Immature natural killer cell (primary cell): ENCODE measurements around the gene TOPAZ1. TPM values are rescaled to one million over a fixed set of nuclear protein-coding genes. Genes with fewer than 3 reads are reported as not detected.

Experiments
- DNase-seq, 3 donors: peaks; one replicate each; pipeline ENCODE4 v3.0.0; 2022; ENCODE audit warnings: mixed read lengths in 1 of 3
- H3K27ac Mint-ChIP-seq, 6 donors: one replicate each; pipeline ENCODE4 v1.8.0; 2020; ENCODE audit warnings: mixed read lengths in 6 of 6, mild to moderate bottlenecking in 5 of 6, inconsistent platforms in 4 of 6, moderate library complexity in 3 of 6
- H3K27me3 Mint-ChIP-seq, 3 donors: one replicate each; pipeline ENCODE4 v1.8.0; 2020 to 2021; ENCODE audit warnings: low read depth in 3 of 3, mild to moderate bottlenecking in 3 of 3, mixed read lengths in 3 of 3, moderate library complexity in 3 of 3, inconsistent platforms in 1 of 3
- H3K36me3 Mint-ChIP-seq, 3 donors: one replicate each; pipeline ENCODE4 v1.8.0; 2020; ENCODE audit warnings: mixed read lengths in 3 of 3, inconsistent platforms in 2 of 3, mild to moderate bottlenecking in 2 of 3
- H3K4me1 Mint-ChIP-seq, 2 donors: one replicate each; pipeline ENCODE4 v1.8.0; 2020; ENCODE audit warnings: inconsistent platforms in 2 of 2, mild to moderate bottlenecking in 2 of 2, mixed read lengths in 2 of 2, moderate library complexity in 1 of 2
- H3K4me3 Mint-ChIP-seq, 5 donors: one replicate each; pipeline ENCODE4 v1.8.0; 2020; ENCODE audit warnings: mild to moderate bottlenecking in 5 of 5, mixed read lengths in 5 of 5, inconsistent platforms in 3 of 5, moderate library complexity in 3 of 5
- H3K9me3 Mint-ChIP-seq, 6 donors: one replicate each; pipeline ENCODE4 v1.8.0; 2020; ENCODE audit warnings: mild to moderate bottlenecking in 6 of 6, mixed read lengths in 6 of 6, inconsistent platforms in 4 of 6, moderate library complexity in 3 of 6
- polyA plus RNA-seq, 3 donors: library from polyadenylated mRNA; unstranded; fragments of 300-500 nt; fragmentation: Illumina TruSeq; gene quantifications; one replicate each; pipeline ENCODE4 v1.2.3, GENCODE V29; 2021

Gene TOPAZ1
- polyA plus RNA-seq, 3 donors from 2014 or later = not detected

DNA sequence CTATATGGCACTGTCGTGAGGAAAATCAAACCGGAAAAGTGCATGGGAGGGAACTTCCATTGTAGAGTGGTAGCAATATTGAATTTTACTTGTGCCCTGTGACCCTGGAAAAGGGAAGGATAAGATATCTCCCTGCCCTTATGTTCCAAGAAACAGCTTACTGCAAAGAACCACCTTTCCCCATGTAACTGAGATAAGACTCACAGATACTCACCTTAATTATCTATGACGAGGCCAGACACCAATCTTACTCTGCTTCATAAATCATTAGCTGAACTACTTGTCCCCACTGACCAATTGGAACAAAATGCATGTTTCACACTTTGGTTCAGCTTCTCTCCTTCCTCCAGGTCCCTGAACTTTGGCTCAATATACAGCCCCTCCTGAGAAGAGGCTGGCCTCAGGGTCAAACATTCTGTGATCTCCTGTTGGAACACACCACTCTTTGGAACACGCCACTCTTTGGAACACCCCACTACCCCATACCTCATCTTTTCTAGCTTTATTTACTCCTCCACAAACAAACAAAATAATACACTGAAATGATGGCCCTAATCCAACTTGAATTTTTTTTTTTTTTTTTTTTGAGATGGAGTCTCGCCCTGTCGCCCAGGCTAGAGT is 6.9 kb upstream of the TOPAZ1 start:
- Mint-ChIP-seq H3K36me3 (no peaks in the 10 kb centered on the region), H3K9me3 (no peaks in the 10 kb centered on the region), H3K27me3 (peaks cover 0 to 5% (median 4%) of the 10 kb centered on the region in 3 donors), H3K4me1 (peaks cover 9 to 15% of the 10 kb centered on the region in 2 donors), H3K4me3 (no peak overlapping the region), H3K27ac (no peak overlapping the region)
- DNase-seq = no peak

DNA sequence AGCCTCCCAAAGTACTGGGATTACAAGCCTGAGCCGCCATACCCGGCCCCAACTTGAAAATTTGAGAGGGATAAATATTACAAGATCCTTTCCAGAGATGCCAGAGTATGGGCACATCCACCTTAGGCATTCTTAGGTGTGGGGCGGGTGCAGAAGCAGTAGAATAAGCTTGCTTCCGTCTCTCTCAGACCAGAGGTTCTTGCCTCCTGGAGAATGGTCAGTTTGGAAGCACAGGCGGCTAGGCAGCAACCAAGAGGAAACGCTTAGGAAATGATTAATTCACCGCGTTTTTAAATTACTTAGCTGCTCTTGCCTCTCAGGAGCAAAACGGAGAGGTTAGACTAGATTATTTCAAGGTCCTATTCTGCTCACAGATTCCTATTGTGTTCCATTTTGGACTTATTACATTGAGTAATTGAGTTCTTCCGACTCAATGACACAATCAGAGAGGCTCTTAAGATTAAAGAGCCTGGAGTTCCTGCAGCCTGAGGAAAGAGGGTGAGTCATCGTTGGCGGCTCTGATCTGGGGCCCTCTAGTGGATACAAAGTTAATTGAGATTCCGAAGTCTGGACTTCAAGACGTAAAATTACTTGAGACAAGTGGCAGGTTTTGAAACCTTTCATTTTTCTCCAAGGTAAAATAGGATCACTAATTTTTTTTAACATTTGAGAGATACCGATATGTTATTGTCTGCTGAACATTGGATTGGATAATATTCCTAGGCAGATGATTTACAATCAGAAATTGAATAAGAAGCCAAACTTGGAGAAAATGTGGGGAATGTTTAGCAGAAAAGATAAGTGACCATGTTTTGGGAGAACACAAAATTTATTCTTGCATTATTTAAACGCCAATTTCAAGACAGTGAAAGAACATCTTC is 5.8 kb upstream of the TOPAZ1 start:
- Mint-ChIP-seq H3K27me3 (peaks cover 0 to 5% (median 4%) of the 10 kb centered on the region in 3 donors), H3K9me3 (no peaks in the 10 kb centered on the region), H3K36me3 (no peaks in the 10 kb centered on the region), H3K27ac (no peak overlapping the region), H3K4me3 (peak overlapping the region in 3 of 5 donors; percentile 49 to 67 (median 61)), H3K4me1 (peaks cover 9 to 15% of the 10 kb centered on the region in 2 donors)
- peak; percentile 29 to 35 (median 29) for DNase-seq

DNA sequence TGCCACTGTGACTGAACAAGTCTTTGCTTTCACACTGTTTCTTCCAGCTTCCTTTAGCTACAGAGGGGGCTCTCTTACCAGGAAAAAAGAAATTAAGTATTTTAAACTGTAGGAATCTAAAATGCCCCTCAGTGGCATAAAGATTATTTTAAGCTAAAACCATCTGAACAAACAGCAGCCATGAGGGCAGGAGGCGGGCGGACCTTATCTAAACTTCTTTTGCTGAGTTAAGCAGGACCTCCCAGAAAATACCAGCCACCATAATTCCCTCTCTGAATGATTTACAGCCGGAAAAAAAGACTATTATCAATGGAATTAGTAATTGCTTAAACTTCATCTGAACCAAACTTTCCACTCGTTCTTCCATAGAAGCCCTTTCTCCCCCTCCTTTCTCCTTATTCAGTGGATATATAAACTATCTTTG is 5.2 kb upstream of the TOPAZ1 start:
- H3K36me3 Mint-ChIP-seq = no peaks in the 10 kb centered on the region
- no peak for DNase-seq
- H3K27me3 Mint-ChIP-seq = peaks cover 3 to 6% (median 3%) of the 10 kb centered on the region in 3 donors
- peaks cover 9 to 15% of the 10 kb centered on the region in 2 donors for H3K4me1 Mint-ChIP-seq
- no peak overlapping the region for H3K27ac Mint-ChIP-seq
- no peaks in the 10 kb centered on the region for H3K9me3 Mint-ChIP-seq
- no peak overlapping the region for H3K4me3 Mint-ChIP-seq

DNA sequence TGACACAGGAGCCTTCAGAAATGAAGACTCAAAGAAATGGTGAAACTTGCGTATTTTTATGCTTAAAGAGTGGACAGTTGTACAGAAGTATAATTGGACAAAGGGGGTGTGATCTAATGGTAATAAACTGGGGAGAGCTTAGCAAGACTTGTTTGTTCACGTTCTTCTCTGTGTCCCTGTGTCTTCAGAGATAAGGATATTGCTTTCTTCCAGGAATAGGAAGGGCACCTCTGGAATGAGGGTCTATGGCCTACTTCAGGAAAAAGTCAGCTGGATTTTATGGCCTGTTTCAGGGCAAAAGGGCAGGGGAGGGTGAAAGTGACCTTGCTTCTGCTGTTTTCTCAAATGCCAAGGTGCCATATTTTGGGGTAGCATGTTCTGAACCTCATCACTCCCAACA is 4.5 kb upstream of the TOPAZ1 start:
- Mint-ChIP-seq H3K27me3 (peaks cover 3 to 6% (median 3%) of the 10 kb centered on the region in 3 donors), H3K4me1 (peaks cover 9 to 15% of the 10 kb centered on the region in 2 donors), H3K36me3 (no peaks in the 10 kb centered on the region), H3K9me3 (no peaks in the 10 kb centered on the region), H3K4me3 (no peak overlapping the region), H3K27ac (no peak overlapping the region)
- DNase-seq = no peak

DNA sequence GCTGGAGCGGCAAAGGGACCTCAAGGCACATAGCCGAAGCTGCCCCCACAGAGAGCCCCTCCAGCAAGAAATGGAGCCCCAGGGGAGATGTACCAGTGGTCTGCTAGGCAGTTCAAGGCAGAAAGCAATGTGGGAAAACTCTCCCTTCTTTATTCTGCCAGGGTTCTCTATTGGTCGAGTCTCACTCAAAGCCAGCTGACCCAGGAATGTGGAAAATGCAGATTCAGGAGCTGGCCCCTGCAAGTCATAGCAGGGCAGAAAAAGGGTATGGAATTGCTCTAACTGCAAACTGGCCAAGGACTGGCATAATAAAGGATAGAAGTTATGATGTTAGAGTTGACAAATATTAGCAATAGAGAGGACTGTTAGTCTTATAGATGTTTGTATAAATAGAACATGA is 4.0 kb upstream of the TOPAZ1 start:
- Mint-ChIP-seq H3K27ac (no peak overlapping the region), H3K36me3 (no peaks in the 10 kb centered on the region), H3K9me3 (no peaks in the 10 kb centered on the region), H3K4me1 (peaks cover 6 to 10% of the 10 kb centered on the region in 2 donors), H3K4me3 (no peak overlapping the region), H3K27me3 (peaks cover 3 to 6% (median 3%) of the 10 kb centered on the region in 3 donors)
- DNase-seq = no peak

DNA sequence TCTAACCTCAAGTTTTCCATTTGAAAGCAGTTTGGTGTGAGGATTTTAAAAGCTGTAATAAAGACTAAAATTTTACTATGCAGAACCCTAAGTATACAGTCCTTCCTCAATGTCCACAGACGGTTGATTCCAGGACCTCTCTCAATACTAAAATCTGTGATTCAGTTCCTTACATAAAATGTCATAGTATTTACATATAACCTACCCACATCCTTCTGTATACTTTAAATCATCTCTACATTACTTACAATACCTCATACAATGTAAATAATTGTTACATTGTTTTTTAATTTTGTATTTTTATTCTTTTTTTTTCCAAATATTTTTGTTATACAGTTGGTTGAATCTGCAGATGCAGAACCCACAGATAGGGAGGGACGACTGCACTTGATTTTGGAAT is 2.8 kb upstream of the TOPAZ1 start:
- no peak for DNase-seq
- Mint-ChIP-seq H3K27me3 (peaks cover 0 to 6% (median 3%) of the 10 kb centered on the region in 3 donors), H3K9me3 (no peaks in the 10 kb centered on the region), H3K36me3 (no peaks in the 10 kb centered on the region), H3K4me3 (no peak overlapping the region), H3K4me1 (peaks cover 6 to 7% of the 10 kb centered on the region in 2 donors), H3K27ac (no peak overlapping the region)

DNA sequence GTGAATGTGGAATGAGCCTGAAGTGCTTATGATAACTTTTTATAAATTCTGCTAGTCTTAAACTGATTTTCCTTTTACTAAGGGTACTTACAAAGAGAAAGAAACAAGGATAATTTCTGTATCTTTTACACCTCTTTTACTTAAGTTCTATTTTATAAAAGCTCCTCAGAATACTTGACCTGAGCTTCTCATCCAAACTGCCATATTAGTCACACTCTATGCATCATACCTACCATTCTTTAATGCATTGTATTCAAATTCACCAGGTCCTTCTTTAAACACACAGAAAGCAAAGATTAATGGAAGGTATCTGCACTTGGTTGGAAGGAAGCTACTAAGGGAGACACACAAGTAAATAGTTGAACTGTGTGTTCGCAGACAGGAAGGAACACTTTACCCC is 1.6 kb upstream of the TOPAZ1 start:
- Mint-ChIP-seq H3K27ac (no peak overlapping the region), H3K9me3 (no peaks in the 10 kb centered on the region), H3K4me3 (no peak overlapping the region), H3K36me3 (no peaks in the 10 kb centered on the region), H3K4me1 (peaks cover 6 to 7% of the 10 kb centered on the region in 2 donors), H3K27me3 (peaks cover 0 to 6% (median 3%) of the 10 kb centered on the region in 3 donors)
- no peak for DNase-seq

DNA sequence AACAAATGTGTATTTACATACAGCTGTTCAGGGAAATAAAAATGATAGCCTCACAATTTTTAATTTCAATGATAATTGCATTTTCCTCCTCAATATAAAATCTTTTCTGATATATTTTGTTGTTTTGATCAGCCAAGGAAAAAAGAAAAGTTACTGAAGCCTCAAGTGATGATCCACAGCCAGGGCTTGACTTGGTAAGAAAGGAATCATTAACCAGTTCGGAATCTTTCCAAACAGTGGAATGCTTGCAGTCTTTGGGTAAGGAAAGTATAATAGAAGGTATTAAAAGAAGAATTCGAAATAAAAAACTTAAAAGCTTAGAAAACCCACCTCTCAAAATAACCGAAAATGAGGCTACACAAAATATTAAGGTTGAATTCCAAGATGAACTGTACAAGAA is 1.0 kb downstream of the TOPAZ1 start:
- Mint-ChIP-seq H3K4me3 (no peak overlapping the region), H3K4me1 (no peaks in the 10 kb centered on the region), H3K36me3 (no peaks in the 10 kb centered on the region), H3K9me3 (peaks cover 0 to 2% (median under 1%) of the 10 kb centered on the region in 6 donors), H3K27me3 (peaks cover 2 to 5% (median 3%) of the 10 kb centered on the region in 3 donors), H3K27ac (no peak overlapping the region)
- no peak for DNase-seq

DNA sequence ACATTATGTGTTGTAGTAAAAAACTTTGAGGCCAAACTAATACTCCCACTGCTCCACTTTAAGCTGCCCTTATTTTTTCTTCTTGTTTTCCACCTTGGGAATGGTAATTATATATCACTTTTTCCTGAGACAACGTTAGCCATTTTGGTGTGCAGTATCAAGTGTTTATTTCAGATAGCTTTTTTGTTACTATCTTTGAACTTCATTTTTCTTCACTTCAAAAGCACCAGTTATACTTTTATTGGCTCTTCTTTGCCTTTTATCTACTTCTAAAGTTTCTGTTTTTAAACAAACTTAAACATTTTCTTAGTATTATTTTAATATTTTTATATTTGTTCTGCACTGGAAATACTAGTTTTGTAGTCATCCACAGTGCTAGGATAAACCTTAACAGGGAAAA is 6.5 kb downstream of the TOPAZ1 start:
- H3K4me1 Mint-ChIP-seq = no peaks in the 10 kb centered on the region
- peaks cover 5 to 11% (median 7%) of the 10 kb centered on the region in 3 donors for H3K27me3 Mint-ChIP-seq
- H3K4me3 Mint-ChIP-seq = no peak overlapping the region
- no peak for DNase-seq
- H3K36me3 Mint-ChIP-seq = peaks cover 0 to 5% (median 3%) of the 10 kb centered on the region in 3 donors
- no peak overlapping the region for H3K27ac Mint-ChIP-seq
- peaks cover 3 to 11% (median 5%) of the 10 kb centered on the region in 6 donors for H3K9me3 Mint-ChIP-seq

DNA sequence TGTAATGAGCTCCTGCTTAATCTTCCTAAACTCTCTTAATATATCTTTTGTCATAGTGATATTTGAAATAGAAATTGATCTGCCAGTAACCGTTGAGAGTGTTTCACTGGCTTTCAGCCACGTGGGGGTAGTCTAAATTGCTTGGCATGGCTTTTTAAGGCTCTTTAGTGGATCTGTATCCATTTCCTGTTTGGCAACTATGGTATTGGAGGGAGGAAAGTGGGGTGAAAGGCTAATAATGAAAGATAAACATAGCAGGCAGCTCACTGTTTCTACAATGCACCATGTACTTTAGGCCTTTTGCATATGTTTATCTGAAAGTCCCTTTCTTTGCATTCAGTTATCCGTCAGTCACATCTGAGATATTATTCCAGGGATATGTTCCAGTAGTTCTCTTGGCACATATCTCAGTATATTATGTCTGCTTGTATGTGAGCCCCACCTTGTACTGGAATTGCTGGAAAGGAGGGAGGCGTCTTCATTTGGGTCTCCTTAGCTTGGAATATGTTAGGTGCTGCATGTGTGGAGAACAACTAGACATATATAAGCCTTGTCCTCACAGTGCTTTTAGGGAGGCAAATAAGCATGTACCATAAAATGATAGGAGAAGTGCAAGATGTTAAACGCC is 10.8 kb downstream of the TOPAZ1 start:
- H3K9me3 Mint-ChIP-seq = peaks cover 3 to 11% (median 5%) of the 10 kb centered on the region in 6 donors
- H3K27ac Mint-ChIP-seq = no peak overlapping the region
- peaks cover 0 to 5% (median 3%) of the 10 kb centered on the region in 3 donors for H3K36me3 Mint-ChIP-seq
- H3K4me1 Mint-ChIP-seq = no peaks in the 10 kb centered on the region
- no peak overlapping the region for H3K4me3 Mint-ChIP-seq
- peaks cover 3 to 10% (median 9%) of the 10 kb centered on the region in 3 donors for H3K27me3 Mint-ChIP-seq
- DNase-seq = no peak

DNA sequence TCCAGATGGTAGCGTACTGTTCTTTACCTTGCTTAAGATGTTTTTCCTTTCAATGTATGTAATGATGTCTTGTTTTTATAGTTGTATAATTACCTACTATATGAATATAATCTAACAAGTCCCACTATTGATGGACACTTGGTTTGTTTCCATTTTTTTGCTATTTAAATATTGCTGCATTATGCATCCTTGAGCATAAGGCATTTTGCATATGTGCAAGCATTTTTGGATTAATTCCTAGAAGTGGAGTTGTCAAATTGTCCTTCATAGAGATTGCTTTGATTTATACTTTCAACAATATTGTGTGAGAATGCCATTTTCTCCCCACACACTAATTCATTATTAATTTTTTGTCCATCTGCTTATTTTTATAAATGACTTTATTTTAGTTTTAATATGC is 17.7 kb downstream of the TOPAZ1 start:
- Mint-ChIP-seq H3K4me1 (no peaks in the 10 kb centered on the region), H3K36me3 (no peaks in the 10 kb centered on the region), H3K4me3 (no peak overlapping the region), H3K27ac (no peak overlapping the region), H3K27me3 (peaks cover 0 to 8% (median 2%) of the 10 kb centered on the region in 3 donors), H3K9me3 (no peaks in the 10 kb centered on the region)
- no peak for DNase-seq

DNA sequence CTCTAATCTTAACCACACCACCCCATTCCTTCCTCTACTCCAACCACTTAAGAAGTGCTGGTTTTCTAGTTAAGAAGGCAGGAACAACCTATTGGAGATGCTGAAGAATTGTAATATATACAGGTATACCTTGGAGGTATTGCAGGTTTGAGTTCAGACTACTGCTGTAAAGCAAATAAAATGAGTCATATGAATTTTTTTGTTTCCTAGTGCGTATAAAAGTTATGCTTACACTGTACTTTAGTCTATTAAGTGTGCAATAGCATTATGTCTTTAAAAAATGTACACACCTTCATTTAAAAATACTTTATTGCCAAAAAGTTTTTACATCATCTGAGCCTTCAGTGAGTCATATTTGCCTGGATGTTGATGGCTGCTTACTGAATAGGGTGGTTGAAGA is 22.5 kb downstream of the TOPAZ1 start:
- peaks cover 0 to 14% (median 2%) of the 10 kb centered on the region in 3 donors for H3K27me3 Mint-ChIP-seq
- H3K9me3 Mint-ChIP-seq = no peaks in the 10 kb centered on the region
- H3K27ac Mint-ChIP-seq = no peak overlapping the region
- no peaks in the 10 kb centered on the region for H3K36me3 Mint-ChIP-seq
- H3K4me1 Mint-ChIP-seq = peaks cover 6 to 8% of the 10 kb centered on the region in 2 donors
- H3K4me3 Mint-ChIP-seq = no peak overlapping the region
- no peak for DNase-seq

DNA sequence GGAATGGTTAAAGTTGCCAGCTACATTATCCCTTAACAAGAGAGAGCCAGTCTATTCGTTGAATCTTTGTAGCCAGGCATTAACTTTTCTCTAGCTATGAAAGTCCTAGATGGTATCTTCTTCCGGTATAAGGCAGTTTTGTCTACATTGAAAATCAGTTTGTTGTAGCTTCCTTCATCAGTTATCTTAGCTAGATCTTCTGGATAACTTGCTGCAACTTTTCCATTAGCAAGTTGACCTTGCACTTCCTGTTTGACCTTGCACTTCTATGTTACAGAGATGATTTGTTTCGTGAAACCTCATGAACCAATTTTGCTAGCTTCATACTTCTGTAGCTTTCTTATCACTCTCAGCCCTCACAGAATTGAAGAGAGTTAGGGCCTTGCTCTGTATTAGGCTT is 24.1 kb downstream of the TOPAZ1 start:
- Mint-ChIP-seq H3K27me3 (peaks cover 0 to 13% (median 2%) of the 10 kb centered on the region in 3 donors), H3K27ac (peak overlapping the region in 1 of 6 donors; percentile 25), H3K36me3 (no peaks in the 10 kb centered on the region), H3K4me1 (peaks cover 6 to 8% of the 10 kb centered on the region in 2 donors), H3K4me3 (peak overlapping the region in 2 of 5 donors; percentile 2 to 44), H3K9me3 (no peaks in the 10 kb centered on the region)
- DNase-seq = no peak

DNA sequence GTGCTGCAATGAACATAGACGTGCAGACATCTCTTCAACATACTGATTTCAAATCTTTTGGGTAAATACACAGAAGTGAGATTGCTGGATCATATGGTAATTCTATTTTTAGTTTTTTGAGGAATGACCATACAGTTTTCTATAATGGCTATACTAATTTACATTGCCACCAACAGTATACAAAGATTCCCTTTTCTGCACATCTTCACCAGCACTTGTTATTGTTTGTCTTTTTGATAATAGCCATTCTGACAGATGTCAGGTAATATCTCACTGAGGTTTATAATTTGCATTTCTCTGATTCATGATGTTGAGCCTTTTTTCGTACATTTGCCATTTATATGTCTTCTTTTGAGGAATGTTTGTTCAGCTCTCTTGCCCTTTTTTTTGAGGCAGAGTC is 30.5 kb downstream of the TOPAZ1 start:
- no peaks in the 10 kb centered on the region for H3K4me1 Mint-ChIP-seq
- peaks cover 0 to 17% (median 0%) of the 10 kb centered on the region in 6 donors for H3K9me3 Mint-ChIP-seq
- DNase-seq = no peak
- H3K4me3 Mint-ChIP-seq = no peak overlapping the region
- peaks cover 0 to 6% (median 2%) of the 10 kb centered on the region in 3 donors for H3K27me3 Mint-ChIP-seq
- no peaks in the 10 kb centered on the region for H3K36me3 Mint-ChIP-seq
- no peak overlapping the region for H3K27ac Mint-ChIP-seq
